ENCODE measurements around the gene MAGEF1. TPM values are rescaled to one million over a fixed set of nuclear protein-coding genes. Genes with fewer than 3 reads are reported as not detected.
A peak's percentile ranks its signal among the peaks of the same experiment; 100 is the strongest.

Gene MAGEF1
- total RNA-seq, 1 donor from 2014 or later: 80.3 TPM

- H3K9me3 Mint-ChIP-seq: no peaks in the 10 kb centered on the region
- no peak for TF ChIP-seq CTCF (conservative IDR thresholded peaks at IDR 0.05)
- H3K36me3 Mint-ChIP-seq (ENCODE audit: low read depth): no peaks in the 10 kb centered on the region
- no peak overlapping the region for H3K27ac Mint-ChIP-seq (ENCODE audit: unreplicated experiment)
- DNase-seq (ENCODE audit: low read depth, low spot score): no peak
- peaks cover 16% of the 10 kb centered on the region for H3K4me1 Mint-ChIP-seq
- peaks cover 4% of the 10 kb centered on the region for H3K27me3 Mint-ChIP-seq (ENCODE audit: low read depth)
- H3K4me3 Mint-ChIP-seq: no peak overlapping the region
Observed at GRCh38 chr3:184758056-184758455, 46.2 kb upstream of the MAGEF1 start.

- H3K9me3 Mint-ChIP-seq: no peaks in the 10 kb centered on the region
- DNase-seq (ENCODE audit: low read depth, low spot score): no peak
- H3K27me3 Mint-ChIP-seq (ENCODE audit: low read depth): peaks cover 4% of the 10 kb centered on the region
- H3K36me3 Mint-ChIP-seq (ENCODE audit: low read depth): no peaks in the 10 kb centered on the region
- peak overlapping the region; percentile 14 for H3K27ac Mint-ChIP-seq (ENCODE audit: unreplicated experiment)
- TF ChIP-seq CTCF (conservative IDR thresholded peaks at IDR 0.05): no peak
- no peak overlapping the region for H3K4me3 Mint-ChIP-seq
- H3K4me1 Mint-ChIP-seq: peaks cover 16% of the 10 kb centered on the region
Observed at GRCh38 chr3:184757022-184757651, 45.3 kb upstream of the MAGEF1 start.

GRCh38 chr3:184756151-184757021 lies 44.5 kb upstream of the MAGEF1 start:
- Mint-ChIP-seq H3K27me3 (ENCODE audit: low read depth) (peaks cover 4% of the 10 kb centered on the region), H3K27ac (ENCODE audit: unreplicated experiment) (peak overlapping the region; percentile 14), H3K4me3 (no peak overlapping the region), H3K4me1 (peaks cover 16% of the 10 kb centered on the region), H3K36me3 (ENCODE audit: low read depth) (no peaks in the 10 kb centered on the region), H3K9me3 (no peaks in the 10 kb centered on the region)
- no peak for TF ChIP-seq CTCF (conservative IDR thresholded peaks at IDR 0.05)
- DNase-seq (ENCODE audit: low read depth, low spot score): no peak

GRCh38 chr3:184755315-184755731 lies 43.5 kb upstream of the MAGEF1 start:
- Mint-ChIP-seq H3K27ac (ENCODE audit: unreplicated experiment) (no peak overlapping the region), H3K4me3 (no peak overlapping the region), H3K27me3 (ENCODE audit: low read depth) (peaks cover 4% of the 10 kb centered on the region), H3K4me1 (peaks cover 11% of the 10 kb centered on the region), H3K9me3 (no peaks in the 10 kb centered on the region), H3K36me3 (ENCODE audit: low read depth) (no peaks in the 10 kb centered on the region)
- no peak for DNase-seq (ENCODE audit: low read depth, low spot score)
- TF ChIP-seq CTCF (conservative IDR thresholded peaks at IDR 0.05): no peak

GRCh38 chr3:184752361-184752760 lies 40.5 kb upstream of the MAGEF1 start:
- Mint-ChIP-seq H3K9me3 (no peaks in the 10 kb centered on the region), H3K27ac (ENCODE audit: unreplicated experiment) (no peak overlapping the region), H3K27me3 (ENCODE audit: low read depth) (peaks cover 10% of the 10 kb centered on the region), H3K4me1 (peaks cover 11% of the 10 kb centered on the region), H3K36me3 (ENCODE audit: low read depth) (no peaks in the 10 kb centered on the region), H3K4me3 (no peak overlapping the region)
- TF ChIP-seq CTCF (conservative IDR thresholded peaks at IDR 0.05): no peak
- DNase-seq (ENCODE audit: low read depth, low spot score): no peak

Measured in neural crest cell (in vitro differentiated cells).